ENCODE data around the gene PRAME.

Gene PRAME

DNA sequence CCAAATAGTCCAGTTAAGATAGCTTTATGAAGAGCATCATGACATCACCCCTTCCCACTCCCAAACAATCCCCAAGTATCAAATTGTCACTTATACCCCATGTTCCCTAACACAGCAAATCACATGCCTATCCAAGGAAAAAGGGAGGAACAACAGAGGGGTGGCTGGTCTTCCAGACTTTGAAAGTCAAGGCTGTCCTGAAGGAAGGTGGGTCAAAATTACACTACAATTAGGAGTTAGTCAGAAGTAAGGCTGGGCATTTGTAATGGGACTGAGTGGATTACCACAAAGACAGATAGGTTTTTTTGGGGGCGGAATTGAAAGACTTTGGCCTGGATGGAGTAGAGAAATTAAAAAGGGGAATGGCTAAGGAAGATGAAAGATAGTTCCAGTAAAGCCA, 5.9 kb downstream of the PRAME start:
- no peak overlapping the region for H3K27ac ChIP-seq
- TF ChIP-seq ZFX (IDR thresholded peaks at IDR 0.05): no peak
- TF ChIP-seq, protein P1, sequence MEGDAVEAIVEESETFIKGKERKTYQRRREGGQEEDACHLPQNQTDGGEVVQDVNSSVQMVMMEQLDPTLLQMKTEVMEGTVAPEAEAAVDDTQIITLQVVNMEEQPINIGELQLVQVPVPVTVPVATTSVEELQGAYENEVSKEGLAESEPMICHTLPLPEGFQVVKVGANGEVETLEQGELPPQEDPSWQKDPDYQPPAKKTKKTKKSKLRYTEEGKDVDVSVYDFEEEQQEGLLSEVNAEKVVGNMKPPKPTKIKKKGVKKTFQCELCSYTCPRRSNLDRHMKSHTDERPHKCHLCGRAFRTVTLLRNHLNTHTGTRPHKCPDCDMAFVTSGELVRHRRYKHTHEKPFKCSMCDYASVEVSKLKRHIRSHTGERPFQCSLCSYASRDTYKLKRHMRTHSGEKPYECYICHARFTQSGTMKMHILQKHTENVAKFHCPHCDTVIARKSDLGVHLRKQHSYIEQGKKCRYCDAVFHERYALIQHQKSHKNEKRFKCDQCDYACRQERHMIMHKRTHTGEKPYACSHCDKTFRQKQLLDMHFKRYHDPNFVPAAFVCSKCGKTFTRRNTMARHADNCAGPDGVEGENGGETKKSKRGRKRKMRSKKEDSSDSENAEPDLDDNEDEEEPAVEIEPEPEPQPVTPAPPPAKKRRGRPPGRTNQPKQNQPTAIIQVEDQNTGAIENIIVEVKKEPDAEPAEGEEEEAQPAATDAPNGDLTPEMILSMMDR (conservative IDR thresholded peaks at IDR 0.05): no peak

DNA sequence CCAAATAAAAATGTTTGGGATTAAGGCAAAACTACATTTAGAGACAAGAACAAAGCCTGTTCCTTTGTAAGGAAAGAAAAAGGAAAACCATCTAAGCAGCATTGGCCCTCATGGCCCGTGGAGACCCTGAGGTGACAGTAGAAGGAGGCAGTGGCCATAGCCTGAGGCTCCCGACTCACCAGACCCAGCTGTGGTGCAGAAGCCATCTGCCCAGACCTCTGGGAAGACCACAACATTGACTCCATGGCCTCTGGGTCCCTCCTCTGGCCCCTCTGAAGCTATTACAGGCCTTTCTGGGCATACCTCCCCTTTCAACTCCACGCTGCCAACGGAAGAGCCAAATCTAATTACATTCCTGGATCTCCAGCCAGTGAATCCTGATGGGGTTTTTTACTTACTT, 6.4 kb downstream of the PRAME start:
- TF ChIP-seq, protein P1 (conservative IDR thresholded peaks at IDR 0.05): no peak
- no peak for TF ChIP-seq ZFX (IDR thresholded peaks at IDR 0.05)
- H3K27ac ChIP-seq: no peak overlapping the region

DNA sequence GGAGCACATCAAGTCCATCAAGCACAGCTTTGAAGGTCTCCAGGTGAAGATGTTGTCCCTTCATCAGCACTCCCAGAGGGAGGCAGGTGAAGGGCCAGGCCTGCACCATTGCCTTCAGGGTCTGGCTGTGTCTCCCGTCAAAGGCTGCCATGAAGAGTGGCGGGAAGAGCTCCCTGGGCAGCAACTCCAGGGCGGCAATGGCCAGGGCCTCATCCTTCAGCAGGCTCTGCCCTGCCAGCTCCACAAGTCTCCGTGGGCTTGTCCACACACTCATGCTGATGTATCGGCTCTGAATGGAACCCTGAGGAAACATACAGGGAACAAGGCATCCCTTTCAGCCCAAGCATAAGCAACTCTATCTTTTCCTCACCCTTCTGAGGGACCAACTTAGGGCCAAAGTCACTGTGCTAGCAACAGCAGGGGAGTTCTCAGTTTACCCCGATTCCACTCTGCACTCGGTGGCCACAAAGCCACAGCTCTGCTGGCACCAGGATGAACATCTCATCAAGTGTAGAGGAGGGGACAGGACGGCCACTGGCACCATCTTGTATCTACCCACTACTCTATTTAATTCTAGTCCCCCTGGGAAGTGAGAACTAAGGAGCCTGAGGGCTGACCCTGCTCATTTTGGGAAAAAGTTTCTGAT, 8.2 kb downstream of the PRAME start:
- TF ChIP-seq ZFX (IDR thresholded peaks at IDR 0.05): no peak
- no peak overlapping the region for H3K27ac ChIP-seq

DNA sequence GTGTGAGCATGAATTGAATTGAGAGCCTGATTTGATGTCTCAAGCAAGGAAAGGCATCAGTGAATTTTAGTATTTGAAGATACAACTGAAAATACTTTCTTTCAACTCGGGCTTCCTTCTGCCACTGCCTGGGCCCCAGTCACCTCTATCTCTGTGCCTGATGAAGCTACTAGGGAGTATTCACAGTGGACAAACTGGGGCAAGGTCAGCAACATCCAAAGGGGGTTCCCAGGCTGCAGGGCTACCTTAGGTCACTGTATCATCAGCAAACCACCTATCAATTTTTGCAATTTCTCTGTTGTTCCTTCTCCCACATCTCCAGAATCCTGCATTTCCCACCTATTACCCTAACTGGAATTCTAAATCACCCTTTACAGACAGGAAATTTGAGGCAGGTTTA, 10.2 kb downstream of the PRAME start:
- TF ChIP-seq, protein P1 (conservative IDR thresholded peaks at IDR 0.05): no peak
- TF ChIP-seq ZFX (IDR thresholded peaks at IDR 0.05): no peak

DNA sequence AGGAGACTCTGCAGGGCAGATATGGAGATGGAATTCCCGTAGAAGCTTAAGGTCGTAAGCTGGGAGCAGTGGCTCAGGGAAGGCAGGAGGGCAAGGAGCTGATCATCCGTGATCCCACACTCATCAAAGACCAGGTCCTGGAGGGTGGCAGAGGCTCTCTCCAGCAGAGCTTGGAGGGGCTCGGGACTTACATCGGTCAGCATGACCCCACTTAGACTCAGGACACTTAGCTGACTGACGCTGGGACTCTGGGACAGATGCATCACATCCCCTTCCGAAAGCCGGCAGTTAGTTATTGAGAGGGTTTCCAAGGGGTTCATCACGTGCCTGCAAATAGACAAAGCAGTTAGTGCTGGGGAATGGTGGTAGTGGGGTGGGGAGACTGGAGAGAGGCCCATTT, 10.7 kb downstream of the PRAME start:
- H3K27ac ChIP-seq: no peak overlapping the region
- TF ChIP-seq ZFX (IDR thresholded peaks at IDR 0.05): no peak
- TF ChIP-seq, protein P1 (conservative IDR thresholded peaks at IDR 0.05): no peak

More for the DNA sequence above, 10.2 kb downstream of the PRAME start:
- no peak overlapping the region for H3K27ac ChIP-seq

DNA sequence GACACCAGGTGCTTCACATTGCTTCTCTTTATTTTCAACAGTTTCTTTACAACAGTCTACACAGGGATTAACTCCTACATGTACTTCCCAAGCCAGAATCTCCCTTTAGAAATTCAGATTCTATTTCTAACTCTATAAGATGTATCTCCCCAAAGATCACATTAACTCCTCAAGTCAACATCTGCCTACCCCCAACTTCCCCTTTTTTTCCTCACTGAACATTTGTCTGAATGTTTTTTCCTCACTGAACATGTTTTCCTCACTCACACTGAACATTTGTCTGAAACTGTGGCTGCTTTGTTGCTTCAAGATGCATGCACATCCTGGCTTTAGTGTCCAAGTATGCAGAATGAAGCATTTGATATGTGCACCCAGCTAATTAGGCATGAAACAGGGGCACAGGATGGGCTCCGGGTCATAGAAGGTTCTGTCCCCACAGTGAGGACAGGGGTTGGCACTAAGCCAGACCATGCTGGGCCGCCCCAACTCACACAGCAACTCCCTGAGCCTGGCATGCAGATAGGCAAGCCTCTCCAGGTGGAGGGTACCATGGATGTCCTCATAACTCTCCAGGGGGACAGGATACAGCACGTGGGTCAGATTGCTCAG, 11.3 kb downstream of the PRAME start:
- no peak for TF ChIP-seq ZFX (IDR thresholded peaks at IDR 0.05)
- TF ChIP-seq, protein P1 (conservative IDR thresholded peaks at IDR 0.05): no peak
- H3K27ac ChIP-seq: no peak overlapping the region

DNA sequence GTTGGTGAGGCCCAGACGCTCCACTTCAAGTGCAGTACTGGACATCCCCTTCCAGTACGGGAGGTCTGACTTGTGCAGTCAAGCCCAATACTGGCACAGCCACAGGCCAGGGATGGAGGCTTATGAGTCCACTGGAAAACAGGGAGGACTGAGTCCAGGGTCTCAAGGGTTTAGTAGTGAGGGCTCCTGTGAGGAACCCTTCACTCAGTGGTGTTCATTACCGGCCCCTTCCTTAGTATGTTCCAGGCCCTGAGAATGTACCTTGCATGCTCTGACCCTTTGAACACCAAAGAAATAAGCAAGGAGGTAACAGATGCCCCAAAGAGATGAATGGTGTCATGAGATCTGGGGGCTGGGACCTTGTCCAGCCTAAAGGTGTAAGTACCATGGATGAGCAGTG, 11.8 kb downstream of the PRAME start:
- TF ChIP-seq, protein P1 (conservative IDR thresholded peaks at IDR 0.05): no peak
- no peak for TF ChIP-seq ZFX (IDR thresholded peaks at IDR 0.05)
- no peak overlapping the region for H3K27ac ChIP-seq

DNA sequence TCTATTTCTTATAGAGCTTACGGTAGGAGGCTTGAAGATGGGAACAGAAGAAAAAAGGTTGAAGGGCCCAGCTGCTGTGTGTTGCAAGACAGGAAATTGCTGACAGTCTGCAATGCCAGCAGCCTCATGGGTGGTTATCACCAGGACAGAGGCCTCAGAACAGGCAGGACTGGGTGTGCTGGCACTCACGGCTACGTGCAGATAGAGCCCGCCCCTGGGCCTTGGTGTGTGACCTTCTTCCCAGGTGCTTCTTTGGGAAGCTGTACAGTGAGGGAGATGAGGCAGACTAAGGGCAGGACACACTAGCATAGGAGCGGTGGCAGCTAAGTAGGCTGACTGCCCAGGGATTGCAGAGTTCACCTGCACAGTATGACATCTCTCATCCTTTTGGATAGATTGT, 12.6 kb downstream of the PRAME start:
- no peak overlapping the region for H3K27ac ChIP-seq

More for the DNA sequence above, 12.6 kb downstream of the PRAME start:
- TF ChIP-seq, protein P1 (conservative IDR thresholded peaks at IDR 0.05): no peak
- no peak for TF ChIP-seq ZFX (IDR thresholded peaks at IDR 0.05)
